ENCODE results near the gene IRF3. TPM values are rescaled to one million over a fixed set of nuclear protein-coding genes. Genes with fewer than 3 reads are reported as not detected.

The IRF3 gene
- total RNA-seq, 1 donor from 2014 or later: 88.9 TPM

DNA sequence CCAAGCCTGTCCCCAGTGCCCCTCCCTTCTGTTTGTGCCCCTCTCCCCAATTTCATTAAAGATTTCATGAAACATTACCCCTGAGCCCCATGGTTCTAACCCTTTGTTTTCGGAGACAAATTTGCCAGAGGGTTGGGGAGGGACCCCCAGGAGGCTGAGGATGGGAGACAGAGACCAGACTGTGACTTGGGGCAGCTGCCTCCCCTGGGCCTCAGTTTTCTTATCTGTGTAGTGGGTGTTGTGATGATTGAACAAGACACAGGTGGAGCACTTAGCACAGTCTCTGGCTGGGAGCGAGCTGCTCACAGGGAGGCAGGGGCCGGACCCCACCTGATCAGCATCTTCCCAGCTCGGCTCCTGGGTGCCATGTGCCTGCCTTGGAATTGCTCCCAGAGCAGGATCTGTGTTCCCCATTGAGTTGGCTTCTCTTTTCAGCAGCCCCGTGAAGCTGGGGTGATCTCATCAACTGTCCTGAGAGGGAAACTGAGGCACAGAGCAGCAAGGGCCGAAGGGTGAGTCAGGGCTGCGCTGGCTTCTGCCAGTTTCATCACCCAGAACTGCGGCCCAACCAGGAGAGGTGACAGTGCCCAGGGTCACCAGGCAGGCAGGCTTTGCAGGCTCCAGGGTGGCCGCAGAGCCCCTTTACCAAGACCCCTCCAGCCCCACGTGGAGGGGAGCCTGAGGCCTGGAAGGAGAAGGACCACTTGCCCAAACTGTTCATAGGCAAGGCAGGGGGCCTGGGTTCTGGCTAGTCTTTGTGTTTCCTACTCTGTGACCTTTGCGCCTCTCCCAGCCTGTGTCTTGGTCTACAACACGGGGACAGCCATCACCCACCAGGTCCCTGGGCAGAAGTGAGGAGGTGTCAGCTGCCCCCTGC is 6.9 kb downstream of the IRF3 start:
- no peak overlapping the region for H3K27ac Mint-ChIP-seq (ENCODE audit: unreplicated experiment)
- H3K4me1 Mint-ChIP-seq (ENCODE audit: unreplicated experiment): peaks cover 6% of the 10 kb centered on the region
- H3K9me3 Mint-ChIP-seq (ENCODE audit: unreplicated experiment): no peaks in the 10 kb centered on the region
- TF ChIP-seq, protein P1, sequence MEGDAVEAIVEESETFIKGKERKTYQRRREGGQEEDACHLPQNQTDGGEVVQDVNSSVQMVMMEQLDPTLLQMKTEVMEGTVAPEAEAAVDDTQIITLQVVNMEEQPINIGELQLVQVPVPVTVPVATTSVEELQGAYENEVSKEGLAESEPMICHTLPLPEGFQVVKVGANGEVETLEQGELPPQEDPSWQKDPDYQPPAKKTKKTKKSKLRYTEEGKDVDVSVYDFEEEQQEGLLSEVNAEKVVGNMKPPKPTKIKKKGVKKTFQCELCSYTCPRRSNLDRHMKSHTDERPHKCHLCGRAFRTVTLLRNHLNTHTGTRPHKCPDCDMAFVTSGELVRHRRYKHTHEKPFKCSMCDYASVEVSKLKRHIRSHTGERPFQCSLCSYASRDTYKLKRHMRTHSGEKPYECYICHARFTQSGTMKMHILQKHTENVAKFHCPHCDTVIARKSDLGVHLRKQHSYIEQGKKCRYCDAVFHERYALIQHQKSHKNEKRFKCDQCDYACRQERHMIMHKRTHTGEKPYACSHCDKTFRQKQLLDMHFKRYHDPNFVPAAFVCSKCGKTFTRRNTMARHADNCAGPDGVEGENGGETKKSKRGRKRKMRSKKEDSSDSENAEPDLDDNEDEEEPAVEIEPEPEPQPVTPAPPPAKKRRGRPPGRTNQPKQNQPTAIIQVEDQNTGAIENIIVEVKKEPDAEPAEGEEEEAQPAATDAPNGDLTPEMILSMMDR (IDR thresholded peaks at IDR 0.05): no peak
- H3K27me3 Mint-ChIP-seq (ENCODE audit: unreplicated experiment): no peaks in the 10 kb centered on the region
- no peak for DNase-seq (ENCODE audit: extremely low spot score, unreplicated experiment)
- H3K4me3 Mint-ChIP-seq (ENCODE audit: unreplicated experiment): no peak overlapping the region
- peaks cover 22% of the 10 kb centered on the region for H3K36me3 Mint-ChIP-seq (ENCODE audit: unreplicated experiment)

DNA sequence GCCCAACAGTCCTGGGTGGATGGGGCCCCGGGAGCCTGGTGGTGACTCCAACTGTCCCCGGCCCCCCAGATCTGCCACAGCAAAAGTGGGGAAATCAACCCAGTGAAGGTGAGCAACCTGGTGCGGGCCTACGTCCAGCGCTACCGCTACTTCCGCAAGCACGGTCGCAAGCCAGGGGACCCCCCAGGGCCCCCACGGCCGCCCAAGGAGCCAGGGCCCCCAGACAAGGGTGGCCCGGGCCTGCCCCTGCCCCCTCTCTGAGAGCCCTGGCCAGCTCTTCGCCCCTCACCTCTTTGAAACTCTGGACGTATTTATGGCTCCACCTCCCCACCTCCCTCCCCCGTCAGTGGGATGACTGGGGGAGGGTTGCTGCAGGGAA is 7.5 kb downstream of the IRF3 start:
- H3K4me1 Mint-ChIP-seq (ENCODE audit: unreplicated experiment): peaks cover 5% of the 10 kb centered on the region
- no peak overlapping the region for H3K27ac Mint-ChIP-seq (ENCODE audit: unreplicated experiment)
- DNase-seq (ENCODE audit: extremely low spot score, unreplicated experiment): no peak
- no peaks in the 10 kb centered on the region for H3K9me3 Mint-ChIP-seq (ENCODE audit: unreplicated experiment)
- H3K4me3 Mint-ChIP-seq (ENCODE audit: unreplicated experiment): no peak overlapping the region
- H3K36me3 Mint-ChIP-seq (ENCODE audit: unreplicated experiment): peaks cover 22% of the 10 kb centered on the region
- H3K27me3 Mint-ChIP-seq (ENCODE audit: unreplicated experiment): no peaks in the 10 kb centered on the region
- TF ChIP-seq, protein P1 (IDR thresholded peaks at IDR 0.05): no peak

DNA sequence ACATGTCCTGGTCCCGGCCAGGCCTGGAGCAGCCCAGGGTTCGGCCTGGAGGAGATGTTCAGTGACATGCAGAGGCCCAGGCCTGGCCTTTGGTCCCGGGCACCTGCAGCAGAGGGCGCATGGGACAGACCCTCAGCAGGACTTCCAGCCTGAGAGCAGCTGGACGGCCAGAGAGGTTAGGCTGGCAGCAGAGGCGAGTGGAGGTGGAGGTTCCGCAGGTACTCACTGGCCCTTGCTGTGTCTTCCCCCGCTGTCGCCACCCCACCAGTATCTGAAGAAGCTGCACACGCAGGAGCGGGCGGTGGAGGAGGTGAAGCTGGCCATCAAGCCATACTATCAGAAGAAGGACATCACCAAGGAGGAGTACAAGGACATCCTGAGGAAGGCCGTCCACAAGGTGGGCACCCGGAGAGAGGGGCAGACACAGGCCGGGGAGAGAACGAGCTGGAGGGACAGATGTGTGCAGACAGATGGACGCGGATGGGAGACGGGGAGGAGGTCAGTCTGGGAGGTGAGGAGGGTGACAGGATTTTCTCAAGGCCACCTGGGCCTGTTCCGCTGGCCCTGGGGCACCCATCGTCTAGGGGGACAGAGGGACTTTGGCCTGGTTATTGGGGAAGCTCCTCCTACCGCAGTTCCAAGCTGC is 8.0 kb downstream of the IRF3 start:
- no peak for DNase-seq (ENCODE audit: extremely low spot score, unreplicated experiment)
- Mint-ChIP-seq H3K4me3 (ENCODE audit: unreplicated experiment) (no peak overlapping the region), H3K36me3 (ENCODE audit: unreplicated experiment) (peaks cover 25% of the 10 kb centered on the region), H3K9me3 (ENCODE audit: unreplicated experiment) (no peaks in the 10 kb centered on the region), H3K27ac (ENCODE audit: unreplicated experiment) (no peak overlapping the region), H3K4me1 (ENCODE audit: unreplicated experiment) (peaks cover 1% of the 10 kb centered on the region), H3K27me3 (ENCODE audit: unreplicated experiment) (no peaks in the 10 kb centered on the region)
- TF ChIP-seq, protein P1 (IDR thresholded peaks at IDR 0.05): no peak

DNA sequence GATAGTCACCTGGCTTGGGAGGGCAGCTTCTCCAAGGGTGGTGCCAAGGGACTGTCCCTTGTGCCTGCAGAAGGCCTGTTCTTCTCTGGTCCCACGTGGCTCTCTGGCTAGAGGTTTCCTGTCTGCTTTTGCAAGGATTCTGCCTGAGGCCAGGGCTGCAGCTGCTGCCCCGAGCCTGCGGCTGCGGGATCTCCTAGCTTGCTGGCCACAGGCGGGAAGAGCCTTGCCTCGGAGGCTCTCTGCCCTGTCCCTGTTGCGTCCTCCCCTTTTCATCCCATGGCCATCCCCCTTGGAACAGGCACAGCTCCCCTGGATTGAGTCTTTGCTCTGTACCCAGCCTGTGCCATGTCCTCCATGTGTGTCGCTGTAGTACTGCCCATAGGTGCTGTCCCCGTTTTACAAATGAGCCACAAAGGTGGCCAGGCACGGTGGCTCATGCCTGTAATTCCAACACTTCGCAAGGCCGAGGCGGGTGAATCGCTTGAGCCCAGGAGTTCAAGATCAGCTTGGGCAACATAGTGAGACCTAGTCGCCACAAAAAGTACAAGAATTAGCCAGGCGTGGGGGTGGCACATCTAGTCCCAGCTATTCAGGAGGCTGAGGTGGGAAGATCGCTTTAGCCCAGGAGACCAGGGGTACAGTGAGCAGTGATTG is 9.1 kb downstream of the IRF3 start:
- H3K9me3 Mint-ChIP-seq (ENCODE audit: unreplicated experiment): no peaks in the 10 kb centered on the region
- peaks cover 25% of the 10 kb centered on the region for H3K36me3 Mint-ChIP-seq (ENCODE audit: unreplicated experiment)
- no peak overlapping the region for H3K4me3 Mint-ChIP-seq (ENCODE audit: unreplicated experiment)
- no peak overlapping the region for H3K27ac Mint-ChIP-seq (ENCODE audit: unreplicated experiment)
- no peaks in the 10 kb centered on the region for H3K27me3 Mint-ChIP-seq (ENCODE audit: unreplicated experiment)
- no peaks in the 10 kb centered on the region for H3K4me1 Mint-ChIP-seq (ENCODE audit: unreplicated experiment)
- DNase-seq (ENCODE audit: extremely low spot score, unreplicated experiment): no peak
- TF ChIP-seq, protein P1 (IDR thresholded peaks at IDR 0.05): no peak

Measured in osteocyte (in vitro differentiated cells).